Measurements from ENCODE around the gene ARHGAP1.
"Not testable (repeated sequence)": the region's sequence is repeated elsewhere in the genome, so short reads cannot be mapped to it uniquely, and the experiment has no call there.

ARHGAP1 gene

GRCh38 chr11:46671958-46672315, 28.5 kb downstream of the ARHGAP1 start:
- DNase-seq = no peak

GRCh38 chr11:46670521-46670920, 29.9 kb downstream of the ARHGAP1 start:
- DNase-seq = not testable (repeated sequence)

GRCh38 chr11:46669711-46670139, 30.7 kb downstream of the ARHGAP1 start:
- peak; percentile 29 for DNase-seq

- no peak for DNase-seq
Measured at GRCh38 chr11:46668480-46669085, 31.8 kb downstream of the ARHGAP1 start.

- no peak for DNase-seq
Measured at GRCh38 chr11:46667043-46667481, 33.4 kb downstream of the ARHGAP1 start.

GRCh38 chr11:46666516-46666915, 33.9 kb downstream of the ARHGAP1 start:
- DNase-seq = no peak

- no peak for DNase-seq
Measured at GRCh38 chr11:46665356-46665755, 35.1 kb downstream of the ARHGAP1 start.

- DNase-seq = no peak
Measured at GRCh38 chr11:46664612-46665011, 35.8 kb downstream of the ARHGAP1 start.

GRCh38 chr11:46663277-46663940, 37.0 kb downstream of the ARHGAP1 start:
- no peak for DNase-seq

GRCh38 chr11:46662366-46662765, 38.1 kb downstream of the ARHGAP1 start:
- no peak for DNase-seq

GRCh38 chr11:46661836-46662235, 38.6 kb downstream of the ARHGAP1 start:
- DNase-seq = no peak

- DNase-seq = peak; percentile 7
Measured at GRCh38 chr11:46659908-46660307, 40.5 kb downstream of the ARHGAP1 start.

- no peak for DNase-seq
Measured at GRCh38 chr11:46658259-46658658, 42.2 kb downstream of the ARHGAP1 start.

GRCh38 chr11:46657186-46657585, 43.2 kb downstream of the ARHGAP1 start:
- DNase-seq = no peak

- DNase-seq = no peak
Measured at GRCh38 chr11:46655631-46656030, 44.8 kb downstream of the ARHGAP1 start.

GRCh38 chr11:46649180-46649738, 51.2 kb downstream of the ARHGAP1 start:
- DNase-seq = no peak

- no peak for DNase-seq
Measured at GRCh38 chr11:46643986-46644385, 56.4 kb downstream of the ARHGAP1 start.

- DNase-seq = no peak
Measured at GRCh38 chr11:46643531-46643930, 56.9 kb downstream of the ARHGAP1 start.

- no peak for DNase-seq
Measured at GRCh38 chr11:46642627-46643335, 57.6 kb downstream of the ARHGAP1 start.

- DNase-seq = no peak
Measured at GRCh38 chr11:46641639-46642038, 58.8 kb downstream of the ARHGAP1 start.

- no peak for DNase-seq
Measured at GRCh38 chr11:46640036-46640788, 60.2 kb downstream of the ARHGAP1 start.

- no peak for DNase-seq
Measured at GRCh38 chr11:46639197-46639839, 61.1 kb downstream of the ARHGAP1 start.

GRCh38 chr11:46637546-46637945, 62.9 kb downstream of the ARHGAP1 start:
- no peak for DNase-seq

Data from inflammatory macrophage treated with lipopolysaccharide for 4 hours (primary cell).